Neural progenitor cell (in vitro differentiated cells): ENCODE data around the gene TPRX1. TPM values are rescaled to one million over a fixed set of nuclear protein-coding genes. Genes with fewer than 3 reads are reported as not detected.

Experiments
- DNase-seq: peaks from one replicate; pipeline ENCODE4 v3.0.0-alpha.2; 2016; ENCODE audit warnings: low spot score
- H2AFZ ChIP-seq: fragments of 200-600 bp; sonication (generic); replicated peaks from 2 replicates; pipeline ENCODE4 v1.6.1; 2016; ENCODE audit warnings: antibody characterized with exemption
- H3F3A ChIP-seq: fragments of 200-600 bp; sonication (generic); 2 replicates; pipeline ENCODE4 v1.6.1; 2016; ENCODE audit warnings: antibody characterized with exemption, low read depth
- H3K27ac ChIP-seq: fragments of 200-600 bp; sonication (generic); 2 replicates; pipeline ENCODE4 v1.5.1; 2016; ENCODE audit warnings: mild to moderate bottlenecking
- H3K27me3 ChIP-seq: fragments of 200-600 bp; sonication (generic); 2 replicates; pipeline ENCODE4 v1.6.1; 2016; ENCODE audit warnings: mild to moderate bottlenecking, moderate library complexity
- H3K36me3 ChIP-seq: fragments of 200-600 bp; sonication (generic); 2 replicates; pipeline ENCODE4 v1.5.1; 2016
- H3K4me1 ChIP-seq: fragments of 200-600 bp; sonication (generic); 2 replicates; pipeline ENCODE4 v1.6.1; 2016; ENCODE audit warnings: mixed run types
- H3K4me2 ChIP-seq: fragments of 200-600 bp; sonication (generic); 2 replicates; pipeline ENCODE4 v1.6.1; 2016
- H3K4me3 ChIP-seq: fragments of 200-600 bp; sonication (generic); 2 replicates; pipeline ENCODE4 v1.5.1; 2016
- H3K79me2 ChIP-seq: fragments of 200-600 bp; sonication (generic); 2 replicates; pipeline ENCODE4 v1.6.1; 2016; ENCODE audit warnings: low read depth
- H3K9ac ChIP-seq: fragments of 200-600 bp; sonication (generic); 2 replicates; pipeline ENCODE4 v1.6.1; 2016
- H3K9me3 ChIP-seq: fragments of 200-600 bp; sonication (generic); 2 replicates; pipeline ENCODE4 v1.5.1; 2016; ENCODE audit warnings: low read depth
- H4K20me1 ChIP-seq: fragments of 200-600 bp; sonication (generic); 2 replicates; pipeline ENCODE4 v1.6.1; 2016; ENCODE audit warnings: low read depth
- H3K27ac Mint-ChIP-seq: 3 replicates; pipeline ENCODE4 v1.8.0; 2021; ENCODE audit warnings: mixed read lengths
- H3K27me3 Mint-ChIP-seq: 2 replicates; pipeline ENCODE4 v1.8.0; 2022; ENCODE audit warnings: low read depth, mild to moderate bottlenecking, inconsistent platforms, moderate library complexity, mixed read lengths; ENCODE audit not compliant: insufficient read depth
- H3K36me3 Mint-ChIP-seq: 3 replicates; pipeline ENCODE4 v1.8.0; 2021; ENCODE audit warnings: mixed read lengths
- H3K4me1 Mint-ChIP-seq: 3 replicates; pipeline ENCODE4 v1.8.0; 2021; ENCODE audit warnings: mixed read lengths
- H3K4me3 Mint-ChIP-seq: 3 replicates; pipeline ENCODE4 v1.8.0; 2021; ENCODE audit warnings: mild to moderate bottlenecking, moderate library complexity, mixed read lengths
- H3K9me3 Mint-ChIP-seq: 3 replicates; pipeline ENCODE4 v1.8.0; 2020; ENCODE audit warnings: mixed read lengths
- EZH2 ChIP-seq: fragments of 200-600 bp; sonication (generic); IDR thresholded peaks from 2 replicates; pipeline ENCODE4 v1.6.1; 2017; ENCODE audit warnings: antibody characterized with exemption, mild to moderate bottlenecking, moderate library complexity
- EZH2phosphoT487 ChIP-seq: fragments of 200-600 bp; sonication (generic); IDR thresholded peaks from 2 replicates; pipeline ENCODE4 v1.6.1; 2017; ENCODE audit warnings: antibody characterized with exemption
- total RNA-seq: library from RNA; depleted of rRNA; stranded (reverse); fragments of >200 nt; gene quantifications from 2 replicates; pipeline ENCODE4 v1.2.3, GENCODE V29; 2015; ENCODE audit warnings: low replicate concordance
- TF ChIP-seq, protein P1 (sequence below): fragments of 200-600 bp; sonication (generic); IDR thresholded peaks from 2 replicates; pipeline ENCODE4 v1.5.1; 2017; ENCODE audit warnings: antibody characterized with exemption, mild to moderate bottlenecking

TPRX1 gene
- total RNA-seq, 1 donor from 2014 or later = not detected

DNA sequence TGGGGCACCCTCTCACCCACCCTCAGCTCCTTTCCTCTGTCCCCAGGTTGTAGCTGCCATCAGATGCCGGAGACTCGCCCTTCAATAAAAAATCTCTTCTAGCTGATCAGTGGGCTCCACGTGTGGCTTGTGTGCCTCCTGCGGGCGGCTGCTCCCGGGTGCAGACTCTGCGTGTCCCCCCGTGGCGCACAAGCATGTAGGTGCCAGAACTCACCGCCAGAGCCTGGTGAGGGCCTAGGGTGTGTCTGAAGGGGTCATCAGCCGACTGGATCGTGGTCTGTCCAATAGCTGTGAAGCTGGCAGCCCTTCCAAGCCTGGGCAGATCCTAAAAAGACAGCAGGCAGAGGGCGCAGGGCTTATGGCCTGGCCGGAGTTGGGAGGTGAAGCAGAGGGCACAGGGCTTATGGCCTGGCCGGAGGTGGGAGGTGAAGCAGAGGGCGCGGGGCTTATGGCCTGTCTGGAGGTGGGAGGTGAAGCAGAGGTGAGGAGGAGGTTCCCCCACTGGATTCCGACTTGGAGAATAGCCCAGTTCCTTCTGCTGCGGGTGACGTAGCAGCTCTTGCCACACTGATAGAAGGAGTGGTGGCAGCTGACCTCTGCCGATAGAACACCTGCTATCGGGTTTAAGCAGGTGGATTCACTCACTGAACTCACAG, 47.3 kb downstream of the TPRX1 start:
- H3K27ac Mint-ChIP-seq = no peak overlapping the region
- DNase-seq = no peak
- peaks cover 25% of the 10 kb centered on the region for H3K36me3 Mint-ChIP-seq
- H3K27me3 Mint-ChIP-seq = peaks cover 5% of the 10 kb centered on the region
- no peaks in the 10 kb centered on the region for H3K27me3 ChIP-seq
- no peaks in the 10 kb centered on the region for H3K4me1 Mint-ChIP-seq
- no peaks in the 10 kb centered on the region for H3K4me1 ChIP-seq
- no peak overlapping the region for H3K4me3 Mint-ChIP-seq
- H3K9me3 Mint-ChIP-seq = peaks cover 2% of the 10 kb centered on the region
- H3K79me2 ChIP-seq = no peaks in the 10 kb centered on the region
- H3K9me3 ChIP-seq = no peaks in the 10 kb centered on the region
- TF ChIP-seq, protein P1, sequence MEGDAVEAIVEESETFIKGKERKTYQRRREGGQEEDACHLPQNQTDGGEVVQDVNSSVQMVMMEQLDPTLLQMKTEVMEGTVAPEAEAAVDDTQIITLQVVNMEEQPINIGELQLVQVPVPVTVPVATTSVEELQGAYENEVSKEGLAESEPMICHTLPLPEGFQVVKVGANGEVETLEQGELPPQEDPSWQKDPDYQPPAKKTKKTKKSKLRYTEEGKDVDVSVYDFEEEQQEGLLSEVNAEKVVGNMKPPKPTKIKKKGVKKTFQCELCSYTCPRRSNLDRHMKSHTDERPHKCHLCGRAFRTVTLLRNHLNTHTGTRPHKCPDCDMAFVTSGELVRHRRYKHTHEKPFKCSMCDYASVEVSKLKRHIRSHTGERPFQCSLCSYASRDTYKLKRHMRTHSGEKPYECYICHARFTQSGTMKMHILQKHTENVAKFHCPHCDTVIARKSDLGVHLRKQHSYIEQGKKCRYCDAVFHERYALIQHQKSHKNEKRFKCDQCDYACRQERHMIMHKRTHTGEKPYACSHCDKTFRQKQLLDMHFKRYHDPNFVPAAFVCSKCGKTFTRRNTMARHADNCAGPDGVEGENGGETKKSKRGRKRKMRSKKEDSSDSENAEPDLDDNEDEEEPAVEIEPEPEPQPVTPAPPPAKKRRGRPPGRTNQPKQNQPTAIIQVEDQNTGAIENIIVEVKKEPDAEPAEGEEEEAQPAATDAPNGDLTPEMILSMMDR = no peak
- TF ChIP-seq EZH2 (no peak), EZH2phosphoT487 (no peak)
- H3F3A ChIP-seq = peaks cover 9% of the 10 kb centered on the region
- H3K4me3 ChIP-seq = no peak overlapping the region
- no peaks in the 10 kb centered on the region for H4K20me1 ChIP-seq
- no peaks in the 10 kb centered on the region for H3K36me3 ChIP-seq
- no peak overlapping the region for H3K4me2 ChIP-seq
- no peak overlapping the region for H3K9ac ChIP-seq
- no peak overlapping the region for H2AFZ ChIP-seq
- H3K27ac ChIP-seq = no peak overlapping the region

DNA sequence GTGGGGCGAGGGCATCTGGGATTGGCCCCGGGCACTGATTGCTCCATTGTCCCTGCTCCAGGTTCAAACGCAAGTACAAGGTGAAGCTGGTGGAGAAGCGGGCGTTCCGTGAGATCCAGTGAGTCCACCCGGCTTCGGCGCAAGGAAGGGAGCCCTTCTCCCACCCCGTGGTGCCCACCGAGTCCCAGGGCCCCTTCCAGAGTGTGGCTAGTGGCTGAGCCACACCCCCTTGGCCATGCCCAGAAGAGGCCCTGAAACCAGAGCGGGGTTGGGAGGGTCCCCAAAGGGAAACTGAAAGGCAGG, 47.8 kb downstream of the TPRX1 start:
- Histone ChIP-seq H2AFZ (no peak overlapping the region), H3K27ac (no peak overlapping the region), H3K36me3 (no peaks in the 10 kb centered on the region), H3K9ac (no peak overlapping the region), H3F3A (peaks cover 9% of the 10 kb centered on the region), H3K4me3 (no peak overlapping the region), H3K27me3 (no peaks in the 10 kb centered on the region), H3K79me2 (no peaks in the 10 kb centered on the region), H4K20me1 (no peaks in the 10 kb centered on the region), H3K4me1 (no peaks in the 10 kb centered on the region), H3K9me3 (no peaks in the 10 kb centered on the region), H3K4me2 (no peak overlapping the region)
- Mint-ChIP-seq H3K4me3 (no peak overlapping the region), H3K9me3 (peaks cover 2% of the 10 kb centered on the region), H3K27ac (no peak overlapping the region), H3K27me3 (peaks cover 5% of the 10 kb centered on the region), H3K4me1 (no peaks in the 10 kb centered on the region), H3K36me3 (peaks cover 25% of the 10 kb centered on the region)
- no peak for DNase-seq
- TF ChIP-seq, protein P1 = no peak
- no peak for TF ChIP-seq EZH2
- no peak for TF ChIP-seq EZH2phosphoT487

DNA sequence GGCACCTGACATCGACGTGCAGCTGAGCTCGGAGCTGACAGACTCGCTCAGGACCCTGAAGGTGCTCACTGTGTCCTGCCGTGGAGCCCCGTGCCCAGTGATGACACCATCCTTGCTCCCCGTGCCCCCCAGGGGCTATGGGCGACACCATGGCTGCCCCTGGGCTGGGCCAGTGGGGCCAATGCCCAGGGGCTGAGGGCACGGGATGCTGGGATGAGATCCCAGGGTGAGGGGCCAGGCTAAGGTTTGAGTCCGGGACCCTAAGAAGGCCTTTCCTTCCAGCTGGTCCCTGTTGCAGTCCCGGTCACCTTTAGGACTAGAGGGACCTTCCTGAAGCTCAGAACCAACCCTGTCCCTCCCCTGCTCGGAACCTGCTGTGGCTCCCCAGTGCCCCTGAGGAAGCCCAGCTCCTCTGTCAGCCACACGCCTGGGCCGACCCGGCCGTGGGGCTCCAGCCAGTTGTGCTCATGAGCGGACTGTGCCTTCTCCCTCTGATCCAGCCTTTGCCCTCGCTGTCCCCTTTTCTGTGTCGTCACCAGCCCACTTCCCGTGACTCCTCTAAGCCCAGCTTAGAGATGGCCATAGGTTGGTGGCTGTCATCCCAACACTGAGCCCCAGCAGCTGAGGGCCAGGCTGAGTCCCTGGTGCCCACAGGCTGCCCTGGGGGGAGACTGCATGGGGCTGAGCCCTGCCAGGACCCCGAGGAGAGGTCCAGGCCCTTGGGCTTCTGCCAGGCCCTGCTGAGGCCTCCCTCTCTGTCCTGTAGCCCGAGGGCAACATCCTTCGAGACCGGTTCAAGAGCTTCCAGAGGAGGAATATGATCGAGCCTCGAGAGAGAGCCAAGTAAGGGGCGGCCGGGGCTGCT, 48.4 kb downstream of the TPRX1 start:
- H3K4me1 Mint-ChIP-seq = no peaks in the 10 kb centered on the region
- H3K9me3 Mint-ChIP-seq = peaks cover 2% of the 10 kb centered on the region
- no peak for TF ChIP-seq EZH2
- TF ChIP-seq EZH2phosphoT487 = no peak
- TF ChIP-seq, protein P1 = no peak
- H3F3A ChIP-seq = peaks cover 7% of the 10 kb centered on the region
- no peak overlapping the region for H3K4me2 ChIP-seq
- H3K27me3 ChIP-seq = no peaks in the 10 kb centered on the region
- H2AFZ ChIP-seq = no peak overlapping the region
- no peak overlapping the region for H3K9ac ChIP-seq
- H3K27ac Mint-ChIP-seq = no peak overlapping the region
- no peak overlapping the region for H3K4me3 Mint-ChIP-seq
- no peaks in the 10 kb centered on the region for H3K9me3 ChIP-seq
- DNase-seq = no peak
- H3K36me3 Mint-ChIP-seq = peaks cover 25% of the 10 kb centered on the region
- H4K20me1 ChIP-seq = no peaks in the 10 kb centered on the region
- no peak overlapping the region for H3K27ac ChIP-seq
- peaks cover 5% of the 10 kb centered on the region for H3K27me3 Mint-ChIP-seq
- H3K4me3 ChIP-seq = no peak overlapping the region
- H3K4me1 ChIP-seq = no peaks in the 10 kb centered on the region
- no peaks in the 10 kb centered on the region for H3K36me3 ChIP-seq
- no peaks in the 10 kb centered on the region for H3K79me2 ChIP-seq
